ENCODE data around the gene GPR146. TPM values are rescaled to one million over a fixed set of nuclear protein-coding genes. Genes with fewer than 3 reads are reported as not detected.

GPR146 gene
- total and polyA plus RNA-seq, 2 experiments from 2014 or later, result 2.6 to 5.2 TPM

DNA sequence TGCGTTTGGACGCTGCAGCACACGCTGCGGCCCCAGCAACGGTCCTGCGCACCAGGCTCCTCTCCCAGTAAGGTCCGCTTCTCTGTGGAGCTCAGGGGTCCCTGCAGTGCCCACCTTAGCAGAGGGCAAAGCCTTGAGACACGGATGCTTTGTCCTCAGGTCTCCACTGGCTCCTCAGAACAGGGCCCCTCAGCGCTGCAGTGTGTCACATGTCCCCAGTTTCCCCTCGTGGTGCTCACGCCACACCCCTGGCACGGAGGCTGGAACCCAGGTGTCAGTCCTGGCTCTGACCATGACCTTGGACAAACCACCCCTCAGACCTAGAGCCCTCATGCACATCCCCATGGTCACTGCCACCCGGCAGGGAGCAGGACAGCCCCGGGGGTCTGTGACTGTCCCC lies 23.7 kb downstream of the GPR146 start:
- no peak for TF ChIP-seq EZH2phosphoT487 (IDR thresholded peaks at IDR 0.05; ENCODE audit: low read depth, severe bottlenecking, unreplicated experiment)
- TF ChIP-seq, protein P1, sequence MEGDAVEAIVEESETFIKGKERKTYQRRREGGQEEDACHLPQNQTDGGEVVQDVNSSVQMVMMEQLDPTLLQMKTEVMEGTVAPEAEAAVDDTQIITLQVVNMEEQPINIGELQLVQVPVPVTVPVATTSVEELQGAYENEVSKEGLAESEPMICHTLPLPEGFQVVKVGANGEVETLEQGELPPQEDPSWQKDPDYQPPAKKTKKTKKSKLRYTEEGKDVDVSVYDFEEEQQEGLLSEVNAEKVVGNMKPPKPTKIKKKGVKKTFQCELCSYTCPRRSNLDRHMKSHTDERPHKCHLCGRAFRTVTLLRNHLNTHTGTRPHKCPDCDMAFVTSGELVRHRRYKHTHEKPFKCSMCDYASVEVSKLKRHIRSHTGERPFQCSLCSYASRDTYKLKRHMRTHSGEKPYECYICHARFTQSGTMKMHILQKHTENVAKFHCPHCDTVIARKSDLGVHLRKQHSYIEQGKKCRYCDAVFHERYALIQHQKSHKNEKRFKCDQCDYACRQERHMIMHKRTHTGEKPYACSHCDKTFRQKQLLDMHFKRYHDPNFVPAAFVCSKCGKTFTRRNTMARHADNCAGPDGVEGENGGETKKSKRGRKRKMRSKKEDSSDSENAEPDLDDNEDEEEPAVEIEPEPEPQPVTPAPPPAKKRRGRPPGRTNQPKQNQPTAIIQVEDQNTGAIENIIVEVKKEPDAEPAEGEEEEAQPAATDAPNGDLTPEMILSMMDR (IDR thresholded peaks at IDR 0.05; ENCODE audit: poor library complexity), result no peak
- no peak for TF ChIP-seq EZH2 (IDR thresholded peaks at IDR 0.05; ENCODE audit: borderline replicate concordance)
- H3K79me2 ChIP-seq, result no peaks in the 10 kb centered on the region
- no peaks in the 10 kb centered on the region for H3K9me3 ChIP-seq (ENCODE audit: low read depth)
- no peaks in the 10 kb centered on the region for H3K27me3 ChIP-seq
- H4K20me1 ChIP-seq (ENCODE audit: insufficient read depth, poor library complexity, severe bottlenecking), result no peaks in the 10 kb centered on the region
- H2AFZ ChIP-seq, result no peak overlapping the region
- H3K27ac ChIP-seq, result peak overlapping the region; percentile 24
- no peak overlapping the region for H3K4me2 ChIP-seq
- no peak overlapping the region for H3K4me3 ChIP-seq
- H3K4me1 ChIP-seq (ENCODE audit: insufficient read depth), result peaks cover 10% of the 10 kb centered on the region
- DNase-seq (ENCODE audit: low spot score), result no peak
- WGBS (ENCODE audit: low lambda C conversion rate, missing lambda C conversion rate), result 89% methylated on average over 14 of the region's 14 CpGs
- H3K9me2 ChIP-seq (replicated peaks; ENCODE audit: insufficient read depth), result no peaks in the 10 kb centered on the region
- H3K36me3 ChIP-seq (replicated peaks; ENCODE audit: insufficient read depth, low read depth), result no peaks in the 10 kb centered on the region

- H3K27ac ChIP-seq, result peak overlapping the region; percentile 24
- H4K20me1 ChIP-seq (ENCODE audit: insufficient read depth, poor library complexity, severe bottlenecking), result no peaks in the 10 kb centered on the region
- H3K4me1 ChIP-seq (ENCODE audit: insufficient read depth), result peaks cover 10% of the 10 kb centered on the region
- TF ChIP-seq, protein P1 (IDR thresholded peaks at IDR 0.05; ENCODE audit: poor library complexity), result no peak
- TF ChIP-seq EZH2 (IDR thresholded peaks at IDR 0.05; ENCODE audit: borderline replicate concordance) (no peak), EZH2phosphoT487 (IDR thresholded peaks at IDR 0.05; ENCODE audit: low read depth, severe bottlenecking, unreplicated experiment) (no peak)
- no peaks in the 10 kb centered on the region for H3K36me3 ChIP-seq (replicated peaks; ENCODE audit: insufficient read depth, low read depth)
- WGBS (ENCODE audit: low lambda C conversion rate, missing lambda C conversion rate), result 47% methylated on average over 11 of the region's 11 CpGs
- H3K27me3 ChIP-seq, result no peaks in the 10 kb centered on the region
- no peaks in the 10 kb centered on the region for H3K9me3 ChIP-seq (ENCODE audit: low read depth)
- H3K4me2 ChIP-seq, result no peak overlapping the region
- no peaks in the 10 kb centered on the region for H3K9me2 ChIP-seq (replicated peaks; ENCODE audit: insufficient read depth)
- H3K79me2 ChIP-seq, result no peaks in the 10 kb centered on the region
- H2AFZ ChIP-seq, result no peak overlapping the region
- no peak for DNase-seq (ENCODE audit: low spot score)
- no peak overlapping the region for H3K4me3 ChIP-seq
Observed at GRCh38 chr7:1068619-1069018, 24.3 kb downstream of the GPR146 start.

GRCh38 chr7:1070544-1071011 lies 26.2 kb downstream of the GPR146 start:
- Histone ChIP-seq H3K9me2 (replicated peaks; ENCODE audit: insufficient read depth) (no peaks in the 10 kb centered on the region), H3K36me3 (replicated peaks; ENCODE audit: insufficient read depth, low read depth) (no peaks in the 10 kb centered on the region), H4K20me1 (ENCODE audit: insufficient read depth, poor library complexity, severe bottlenecking) (no peaks in the 10 kb centered on the region), H3K27ac (no peak overlapping the region), H2AFZ (no peak overlapping the region), H3K79me2 (no peaks in the 10 kb centered on the region), H3K9me3 (ENCODE audit: low read depth) (no peaks in the 10 kb centered on the region), H3K27me3 (no peaks in the 10 kb centered on the region), H3K4me2 (no peak overlapping the region), H3K4me3 (no peak overlapping the region), H3K4me1 (ENCODE audit: insufficient read depth) (peaks cover 3% of the 10 kb centered on the region)
- WGBS (ENCODE audit: low lambda C conversion rate, missing lambda C conversion rate), result 90% methylated on average over 35 of the region's 42 CpGs
- TF ChIP-seq EZH2 (IDR thresholded peaks at IDR 0.05; ENCODE audit: borderline replicate concordance) (no peak), EZH2phosphoT487 (IDR thresholded peaks at IDR 0.05; ENCODE audit: low read depth, severe bottlenecking, unreplicated experiment) (no peak)
- TF ChIP-seq, protein P1 (IDR thresholded peaks at IDR 0.05; ENCODE audit: poor library complexity), result no peak
- DNase-seq (ENCODE audit: low spot score), result no peak
